HG02970 (cell line): ENCODE results near the gene ATAT1.
"Not testable (repeated sequence)": the region's sequence is repeated elsewhere in the genome, so short reads cannot be mapped to it uniquely, and the experiment has no call there.

Experiments used
- ATAC-seq: cut with Tn5 transposase; IDR thresholded peaks from one replicate; pipeline ENCODE4 v1.9.1; 2021; ENCODE audit warnings: mild to moderate bottlenecking, moderate library complexity, moderate number of reproducible peaks; ENCODE audit not compliant: unreplicated experiment, low FRiP score

Gene ATAT1

DNA sequence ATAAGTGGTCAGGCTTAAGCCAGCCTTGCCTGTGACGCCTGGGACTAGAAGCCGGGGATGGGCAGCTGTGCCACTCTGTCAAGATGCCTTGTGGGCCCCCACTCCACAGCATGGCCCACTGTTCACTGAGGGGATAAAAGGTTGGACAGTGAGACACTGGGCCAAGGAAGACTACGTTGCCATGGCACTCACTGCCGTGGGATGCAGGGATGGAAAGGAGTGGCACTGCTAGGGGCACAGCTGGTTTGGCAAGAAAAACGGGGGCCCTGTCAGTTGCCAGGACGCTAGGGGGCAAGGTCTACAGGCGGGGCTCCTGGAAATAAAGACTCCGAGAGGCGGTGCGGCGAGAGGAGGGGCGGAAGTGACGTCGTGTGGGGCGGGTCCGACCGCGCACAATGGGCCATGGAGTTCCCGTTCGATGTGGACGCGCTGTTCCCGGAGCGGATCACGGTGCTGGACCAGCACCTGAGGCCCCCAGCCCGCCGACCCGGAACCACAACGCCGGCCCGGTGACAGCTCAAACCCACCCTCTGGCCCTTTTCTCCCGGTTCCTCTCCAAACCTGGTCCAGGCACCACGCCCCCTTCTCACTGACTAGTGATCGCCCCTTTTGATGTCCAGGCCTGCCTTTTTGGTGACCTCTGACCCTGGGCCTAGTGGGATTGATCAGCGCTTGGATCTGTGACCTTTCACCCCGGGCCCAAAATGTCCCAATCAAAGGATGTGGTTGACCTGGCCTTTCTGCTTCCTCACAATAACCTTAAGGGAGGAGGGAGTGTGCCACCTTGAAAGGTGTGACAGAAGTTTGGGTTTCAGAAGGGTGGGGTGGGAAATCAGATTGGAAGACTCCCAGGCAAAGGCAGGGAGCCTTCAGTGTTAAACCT is at the start of gene ATAT1:
ATAT1 (plus strand) TSS at position 391 of the 883 bp plus-strand sequence.
- ATAC-seq: peak; percentile 60

DNA sequence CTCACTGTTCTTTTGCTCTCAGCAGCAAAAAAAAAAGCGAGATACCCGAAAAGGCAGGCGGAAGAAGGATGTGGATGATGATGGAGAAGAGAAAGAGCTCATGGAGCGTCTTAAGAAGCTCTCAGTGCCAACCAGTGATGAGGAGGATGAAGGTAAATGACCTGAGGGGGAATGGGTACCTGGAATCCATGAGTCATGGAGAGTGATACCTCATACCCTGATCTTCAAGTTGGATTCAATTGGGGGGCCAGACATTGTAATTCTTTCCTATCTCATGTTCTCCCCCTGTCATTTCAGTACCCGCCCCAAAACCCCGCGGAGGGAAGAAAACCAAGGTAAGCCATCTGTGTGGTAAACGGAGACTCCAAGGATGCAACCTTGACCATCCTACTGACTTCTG is 48.6 kb upstream of the ATAT1 start:
- ATAC-seq: no peak

DNA sequence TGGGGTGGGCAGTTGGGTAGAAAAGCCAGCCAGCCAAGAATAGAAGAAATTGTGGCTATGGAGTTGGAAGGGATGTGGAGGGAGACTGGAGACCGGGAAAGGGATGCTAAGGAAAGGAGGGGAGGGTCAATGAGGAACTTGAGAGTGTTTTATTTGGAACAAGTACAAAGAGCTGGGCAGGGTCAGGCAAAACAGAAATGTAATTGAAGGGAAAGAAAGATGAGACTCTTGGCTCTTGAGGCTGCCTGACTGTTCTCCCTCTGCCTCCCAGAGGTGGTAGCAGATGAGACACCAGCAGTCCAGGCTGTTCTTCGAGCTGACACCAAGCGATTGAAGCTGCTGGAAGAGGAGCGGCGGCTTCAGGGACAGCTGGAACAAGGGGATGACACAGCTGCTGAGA is 42.8 kb upstream of the ATAT1 start:
- no peak for ATAC-seq

GRCh38 chr6:30589754-30590358 is 36.8 kb upstream of the ATAT1 start:
- ATAC-seq: no peak

DNA sequence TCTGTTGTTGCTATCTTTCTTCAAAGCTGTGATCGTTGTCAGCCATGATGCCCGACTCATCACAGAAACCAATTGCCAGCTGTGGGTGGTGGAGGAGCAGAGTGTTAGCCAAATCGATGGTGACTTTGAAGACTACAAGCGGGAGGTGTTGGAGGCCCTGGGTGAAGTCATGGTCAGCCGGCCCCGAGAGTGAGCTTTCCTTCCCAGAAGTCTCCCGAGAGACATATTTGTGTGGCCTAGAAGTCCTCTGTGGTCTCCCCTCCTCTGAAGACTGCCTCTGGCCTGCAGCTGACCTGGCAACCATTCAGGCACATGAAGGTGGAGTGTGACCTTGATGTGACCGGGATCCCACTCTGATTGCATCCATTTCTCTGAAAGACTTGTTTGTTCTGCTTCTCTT is 36.2 kb upstream of the ATAT1 start:
- ATAC-seq: no peak

- no peak for ATAC-seq
These were observed 35.7 kb upstream of the ATAT1 start for GRCh38 chr6:30591008-30591407.

DNA sequence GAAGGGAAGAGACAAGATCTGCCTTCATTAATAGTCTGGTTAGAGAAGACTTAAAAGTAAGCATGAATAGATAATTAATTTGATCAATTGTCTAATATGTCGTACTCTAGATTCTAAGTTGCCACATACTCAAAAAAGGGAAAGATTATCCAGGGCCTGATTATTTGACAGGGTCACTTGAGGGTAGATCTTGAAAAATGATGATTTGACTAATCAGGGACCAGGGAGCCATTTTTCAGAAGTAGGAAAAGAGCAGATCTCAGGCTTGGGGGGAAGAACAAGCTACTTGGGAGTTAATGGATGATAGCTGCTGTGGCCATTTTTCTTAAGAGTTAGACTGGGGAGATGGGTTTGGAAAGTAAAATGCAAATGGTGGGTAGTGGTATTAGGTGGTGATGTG is 34.4 kb upstream of the ATAT1 start:
- ATAC-seq: no peak

GRCh38 chr6:30597315-30598144 is 29.1 kb upstream of the ATAT1 start:
- not testable (repeated sequence) for ATAC-seq

DNA sequence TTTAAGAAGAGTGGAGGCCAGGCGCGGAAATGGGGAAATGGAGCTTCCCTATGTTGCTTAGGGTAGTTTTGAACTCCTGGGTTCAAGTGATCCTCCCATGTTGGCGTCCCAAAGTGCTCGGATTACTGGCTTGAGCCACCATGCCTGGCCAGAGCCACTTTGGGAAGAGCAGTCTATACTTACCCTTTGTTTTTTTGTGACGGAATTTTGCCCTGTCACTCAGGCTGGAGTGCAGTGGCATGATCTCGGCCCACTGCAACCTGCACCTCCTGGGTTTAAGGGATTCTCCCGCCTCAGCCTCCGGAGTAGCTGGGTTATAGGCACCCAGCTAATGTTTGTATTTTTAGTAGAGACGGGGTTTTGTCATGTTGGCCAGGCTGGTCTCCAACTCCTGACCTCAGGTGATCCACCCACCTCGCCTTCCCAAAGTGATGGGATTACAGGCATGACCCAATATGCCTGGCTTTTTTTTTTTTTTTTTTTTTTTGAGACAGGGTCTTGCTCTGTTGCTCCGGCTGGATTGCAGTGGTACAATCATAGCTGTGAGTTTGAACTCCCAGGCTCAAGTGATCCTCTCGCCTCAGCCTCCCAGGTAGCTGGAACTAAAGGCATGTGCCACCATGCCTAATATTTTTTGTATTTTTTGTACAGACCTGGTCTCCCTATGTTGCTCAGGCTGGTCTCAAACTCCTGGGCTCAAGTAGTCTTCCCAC is 27.6 kb upstream of the ATAT1 start:
- no peak for ATAC-seq

- ATAC-seq: no peak
These were observed 26.9 kb upstream of the ATAT1 start for GRCh38 chr6:30599625-30600324.

DNA sequence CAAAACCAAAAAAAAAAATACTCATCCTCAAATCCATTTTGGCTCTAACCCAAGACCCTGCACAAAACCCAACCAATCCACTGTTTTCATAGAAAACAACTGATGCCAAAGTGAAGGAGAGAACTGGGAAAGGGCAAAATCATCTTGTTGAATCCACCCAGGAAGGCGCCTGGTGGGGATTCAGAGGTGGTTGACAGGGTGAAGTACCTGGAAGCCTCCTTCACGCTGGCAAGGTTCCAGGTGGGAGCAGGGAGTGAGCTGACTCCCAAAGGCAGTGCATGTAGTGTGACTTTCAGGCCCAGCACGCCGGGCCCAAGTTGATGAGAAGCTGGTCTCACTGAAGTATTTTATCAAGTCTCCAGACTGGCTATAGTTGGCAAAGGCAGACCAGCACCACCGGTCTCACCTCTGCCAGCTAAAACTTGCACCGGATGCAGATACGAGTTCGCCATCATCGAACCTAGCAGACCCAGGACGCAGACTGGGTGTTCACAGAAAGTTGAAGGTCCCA is 26.2 kb upstream of the ATAT1 start:
- ATAC-seq: no peak

DNA sequence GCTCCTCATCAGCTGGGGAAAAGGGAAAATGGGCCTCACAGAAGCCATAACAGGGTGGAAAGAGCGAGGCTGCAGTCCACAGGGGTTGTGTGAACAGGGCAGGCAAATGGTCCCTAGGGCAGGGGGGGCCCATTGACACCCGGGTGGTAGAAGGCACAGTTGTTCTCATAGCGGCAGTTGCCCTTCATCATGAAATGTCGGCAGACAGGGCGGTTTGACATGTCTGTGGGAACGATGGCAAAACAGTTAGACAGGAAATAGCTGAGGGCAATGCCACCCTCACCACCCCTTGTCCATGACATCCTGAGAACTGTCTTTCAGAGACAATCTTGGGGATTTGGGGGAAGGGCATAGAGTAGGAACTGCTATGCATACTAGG is 25.2 kb upstream of the ATAT1 start:
- no peak for ATAC-seq

GRCh38 chr6:30601815-30602641 is 24.6 kb upstream of the ATAT1 start:
- no peak for ATAC-seq

DNA sequence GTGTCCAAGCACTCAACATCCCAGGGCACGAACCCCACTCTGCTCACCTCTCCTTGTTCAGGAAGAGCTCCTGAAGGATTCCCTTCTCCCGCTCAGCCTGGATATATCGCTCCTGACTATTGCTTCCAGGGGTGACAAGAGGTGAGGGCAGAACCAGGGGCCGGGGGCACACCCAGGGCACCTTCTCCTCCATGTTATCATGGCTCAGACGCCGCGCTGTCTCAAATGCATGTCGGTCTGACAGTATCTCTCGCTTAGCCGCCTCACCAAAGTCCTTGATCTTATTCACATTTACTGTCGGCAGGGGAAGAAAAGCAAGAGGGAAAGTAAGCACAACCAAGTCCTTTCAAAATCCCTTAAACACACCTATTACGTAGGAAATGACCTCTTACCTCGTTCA is 22.7 kb upstream of the ATAT1 start:
- ATAC-seq: no peak

GRCh38 chr6:30610065-30610464 is 16.6 kb upstream of the ATAT1 start:
- no peak for ATAC-seq

DNA sequence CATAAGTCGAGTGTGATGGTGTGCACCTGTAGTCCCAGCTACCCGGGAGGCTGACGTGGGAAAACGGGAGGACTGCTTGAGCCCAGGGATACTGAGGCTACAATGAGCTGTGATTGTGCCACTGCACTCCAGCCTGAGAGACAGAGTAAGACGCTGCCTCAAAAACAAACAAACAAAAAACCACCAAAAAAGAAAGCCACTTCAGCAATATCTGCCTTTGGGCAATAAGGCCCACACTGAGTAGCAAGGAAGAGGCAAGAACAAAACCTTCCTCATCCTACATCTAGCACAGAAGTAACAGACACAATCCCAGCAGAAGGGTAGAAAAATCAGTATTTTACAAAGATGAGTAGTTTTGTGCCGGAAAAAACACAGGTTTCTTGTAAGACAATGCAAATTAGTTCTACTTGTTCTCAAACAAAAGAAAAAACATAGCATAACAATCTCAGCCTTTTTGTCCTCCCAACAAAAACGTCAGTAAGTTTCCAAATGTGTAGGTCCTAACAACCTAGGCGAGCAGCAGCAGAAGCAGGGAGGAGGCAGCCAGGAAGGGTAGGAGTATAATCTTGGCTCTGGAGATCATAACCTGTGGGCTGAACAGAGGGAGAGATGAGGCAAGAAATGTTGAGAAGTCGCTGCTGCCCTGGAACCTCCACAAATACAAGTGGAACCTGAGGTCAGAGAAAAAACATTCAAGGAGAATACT is 15.4 kb upstream of the ATAT1 start:
- no peak for ATAC-seq

DNA sequence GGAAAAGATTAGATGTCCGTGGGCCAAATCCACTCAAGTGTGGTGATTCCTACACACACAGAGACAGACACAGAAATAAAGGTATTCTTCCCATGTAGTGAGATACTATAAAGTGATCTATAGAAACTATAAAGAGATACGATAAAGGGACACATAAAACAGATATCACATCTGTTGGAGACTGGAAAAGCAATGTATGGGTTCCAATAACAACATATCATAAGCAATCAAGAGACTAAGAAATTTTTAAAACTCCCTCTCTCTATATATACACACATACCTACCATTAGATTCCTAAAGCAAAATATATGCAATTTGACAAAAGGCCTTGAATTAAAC is 14.8 kb upstream of the ATAT1 start:
- ATAC-seq: no peak

DNA sequence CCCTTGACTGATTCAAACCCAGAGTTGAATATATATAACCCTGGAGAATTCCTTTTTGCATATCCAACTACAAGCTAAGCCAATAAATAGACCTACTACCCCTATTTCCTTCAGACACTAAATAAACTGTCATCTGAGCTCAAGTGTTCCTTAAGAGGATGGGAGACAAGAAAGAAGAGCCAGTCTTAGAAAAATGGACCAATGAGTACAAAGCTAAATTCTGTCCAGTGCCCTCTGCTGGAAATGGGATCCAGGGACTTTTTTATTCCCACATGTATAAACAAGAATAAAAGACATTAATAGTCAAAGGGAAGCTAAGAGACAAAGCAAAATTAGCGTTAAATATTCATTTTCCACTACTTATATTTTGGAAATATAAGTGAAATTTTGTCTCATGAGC is 14.5 kb upstream of the ATAT1 start:
- ATAC-seq: no peak
